Osteocyte (in vitro differentiated cells): ENCODE measurements around the gene TMC4. TPM values are rescaled to one million over a fixed set of nuclear protein-coding genes. Genes with fewer than 3 reads are reported as not detected.
"Not testable (repeated sequence)": the region's sequence is repeated elsewhere in the genome, so short reads cannot be mapped to it uniquely, and the experiment has no call there.

Source experiments
- DNase-seq: peaks from one replicate; pipeline ENCODE4 v3.0.0; 2021; ENCODE audit warnings: mixed read lengths; ENCODE audit not compliant: unreplicated experiment; ENCODE audit errors: extremely low spot score
- H3K27ac Mint-ChIP-seq: one replicate; pipeline ENCODE4 v1.8.0; 2021; ENCODE audit warnings: mild to moderate bottlenecking, mixed read lengths; ENCODE audit not compliant: unreplicated experiment
- H3K27me3 Mint-ChIP-seq: one replicate; pipeline ENCODE4 v1.8.0; 2021; ENCODE audit warnings: mixed read lengths; ENCODE audit not compliant: unreplicated experiment
- H3K36me3 Mint-ChIP-seq: one replicate; pipeline ENCODE4 v1.8.0; 2021; ENCODE audit warnings: mixed read lengths; ENCODE audit not compliant: unreplicated experiment
- H3K4me1 Mint-ChIP-seq: one replicate; pipeline ENCODE4 v1.8.0; 2021; ENCODE audit warnings: mixed read lengths; ENCODE audit not compliant: unreplicated experiment
- H3K4me3 Mint-ChIP-seq: one replicate; pipeline ENCODE4 v1.8.0; 2021; ENCODE audit warnings: mild to moderate bottlenecking, moderate library complexity, mixed read lengths; ENCODE audit not compliant: unreplicated experiment
- H3K9me3 Mint-ChIP-seq: one replicate; pipeline ENCODE4 v1.8.0; 2021; ENCODE audit warnings: mixed read lengths; ENCODE audit not compliant: unreplicated experiment
- CTCF ChIP-seq: fragments of 200-600 bp; sonication (generic); IDR thresholded peaks from 2 replicates; pipeline ENCODE4 v1.5.0; 2021; ENCODE audit warnings: antibody characterized with exemption, mild to moderate bottlenecking, moderate library complexity
- total RNA-seq: library from RNA; stranded (reverse); gene quantifications from 2 replicates; pipeline ENCODE4 v1.2.1, GENCODE V29; 2021

Gene TMC4
- total RNA-seq, 1 donor from 2014 or later, result 2.7 TPM

GRCh38 chr19:54199401-54199800 lies 26.4 kb upstream of the TMC4 start:
- H3K27ac Mint-ChIP-seq, result peak overlapping the region; percentile 99
- no peaks in the 10 kb centered on the region for H3K9me3 Mint-ChIP-seq
- H3K4me3 Mint-ChIP-seq, result peak overlapping the region; percentile 61
- H3K36me3 Mint-ChIP-seq, result peaks cover 30% of the 10 kb centered on the region
- H3K27me3 Mint-ChIP-seq, result no peaks in the 10 kb centered on the region
- peaks cover 31% of the 10 kb centered on the region for H3K4me1 Mint-ChIP-seq
- no peak for TF ChIP-seq CTCF
- DNase-seq, result no peak

GRCh38 chr19:54197121-54197520 lies 24.2 kb upstream of the TMC4 start:
- peaks cover 24% of the 10 kb centered on the region for H3K36me3 Mint-ChIP-seq
- peak overlapping the region; percentile 34 for H3K27ac Mint-ChIP-seq

GRCh38 chr19:54196536-54196935 lies 23.6 kb upstream of the TMC4 start:
- H3K4me1 Mint-ChIP-seq, result peaks cover 26% of the 10 kb centered on the region
- TF ChIP-seq CTCF, result no peak

More at GRCh38 chr19:54197121-54197520, 24.2 kb upstream of the TMC4 start:
- peaks cover 26% of the 10 kb centered on the region for H3K4me1 Mint-ChIP-seq
- TF ChIP-seq CTCF, result no peak
- DNase-seq, result no peak
- H3K9me3 Mint-ChIP-seq, result no peaks in the 10 kb centered on the region
- H3K27me3 Mint-ChIP-seq, result no peaks in the 10 kb centered on the region
- H3K4me3 Mint-ChIP-seq, result no peak overlapping the region

GRCh38 chr19:54194463-54194862 lies 21.5 kb upstream of the TMC4 start:
- peaks cover 18% of the 10 kb centered on the region for H3K36me3 Mint-ChIP-seq
- H3K27ac Mint-ChIP-seq, DNase-seq, H3K9me3 Mint-ChIP-seq, H3K4me3 Mint-ChIP-seq, H3K27me3 Mint-ChIP-seq: not testable (repeated sequence)
- H3K4me1 Mint-ChIP-seq, result peaks cover 20% of the 10 kb centered on the region

More at GRCh38 chr19:54196536-54196935, 23.6 kb upstream of the TMC4 start:
- H3K27ac Mint-ChIP-seq, result no peak overlapping the region
- H3K36me3 Mint-ChIP-seq, result peaks cover 20% of the 10 kb centered on the region
- H3K9me3 Mint-ChIP-seq, result no peaks in the 10 kb centered on the region
- no peaks in the 10 kb centered on the region for H3K27me3 Mint-ChIP-seq
- H3K4me3 Mint-ChIP-seq, result no peak overlapping the region
- no peak for DNase-seq

GRCh38 chr19:54193011-54193410 lies 20.1 kb upstream of the TMC4 start:
- peaks cover 18% of the 10 kb centered on the region for H3K36me3 Mint-ChIP-seq
- H3K4me1 Mint-ChIP-seq, result peaks cover 27% of the 10 kb centered on the region
- no peaks in the 10 kb centered on the region for H3K9me3 Mint-ChIP-seq
- no peak for DNase-seq
- no peak for TF ChIP-seq CTCF
- H3K27me3 Mint-ChIP-seq, result no peaks in the 10 kb centered on the region
- peak overlapping the region; percentile 55 for H3K4me3 Mint-ChIP-seq
- peak overlapping the region; percentile 93 for H3K27ac Mint-ChIP-seq
